ENCODE data around the gene NOX3.
"Not testable (repeated sequence)": the region's sequence is repeated elsewhere in the genome, so short reads cannot be mapped to it uniquely, and the experiment has no call there.

Gene NOX3, protein sequence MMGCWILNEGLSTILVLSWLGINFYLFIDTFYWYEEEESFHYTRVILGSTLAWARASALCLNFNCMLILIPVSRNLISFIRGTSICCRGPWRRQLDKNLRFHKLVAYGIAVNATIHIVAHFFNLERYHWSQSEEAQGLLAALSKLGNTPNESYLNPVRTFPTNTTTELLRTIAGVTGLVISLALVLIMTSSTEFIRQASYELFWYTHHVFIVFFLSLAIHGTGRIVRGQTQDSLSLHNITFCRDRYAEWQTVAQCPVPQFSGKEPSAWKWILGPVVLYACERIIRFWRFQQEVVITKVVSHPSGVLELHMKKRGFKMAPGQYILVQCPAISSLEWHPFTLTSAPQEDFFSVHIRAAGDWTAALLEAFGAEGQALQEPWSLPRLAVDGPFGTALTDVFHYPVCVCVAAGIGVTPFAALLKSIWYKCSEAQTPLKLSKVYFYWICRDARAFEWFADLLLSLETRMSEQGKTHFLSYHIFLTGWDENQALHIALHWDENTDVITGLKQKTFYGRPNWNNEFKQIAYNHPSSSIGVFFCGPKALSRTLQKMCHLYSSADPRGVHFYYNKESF

GRCh38 chr6:155455766-155456165 lies at the start of gene NOX3:
Gene NOX3 (minus strand): TSS chr6:155455839. CDS start chr6:155455800, 39 bp downstream.
- no peak for DNase-seq

- no peak for DNase-seq
These were observed 49.4 kb upstream of the NOX3 start for GRCh38 chr6:155504848-155505607.

DNA sequence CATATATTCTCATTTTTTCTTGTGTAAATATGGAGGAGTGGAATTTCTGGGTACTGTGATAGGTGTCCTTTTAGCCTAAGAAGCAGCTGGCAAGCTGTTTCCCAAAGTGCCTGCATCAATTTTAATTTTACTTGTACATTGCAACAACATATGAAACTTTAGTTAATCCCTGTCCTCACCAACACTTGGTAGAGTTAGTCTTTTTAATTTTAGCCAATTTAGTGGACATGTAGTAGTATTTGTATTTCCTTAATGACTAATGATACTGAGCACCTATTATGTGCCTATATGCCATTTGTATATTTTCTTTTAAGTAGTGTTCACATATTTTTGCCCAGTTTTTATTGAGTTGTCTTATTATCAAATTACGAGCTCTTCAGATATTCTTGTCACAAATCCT lies 46.8 kb upstream of the NOX3 start:
- DNase-seq = no peak

- DNase-seq = no peak
These were observed 43.9 kb upstream of the NOX3 start for GRCh38 chr6:155499574-155499973.

DNA sequence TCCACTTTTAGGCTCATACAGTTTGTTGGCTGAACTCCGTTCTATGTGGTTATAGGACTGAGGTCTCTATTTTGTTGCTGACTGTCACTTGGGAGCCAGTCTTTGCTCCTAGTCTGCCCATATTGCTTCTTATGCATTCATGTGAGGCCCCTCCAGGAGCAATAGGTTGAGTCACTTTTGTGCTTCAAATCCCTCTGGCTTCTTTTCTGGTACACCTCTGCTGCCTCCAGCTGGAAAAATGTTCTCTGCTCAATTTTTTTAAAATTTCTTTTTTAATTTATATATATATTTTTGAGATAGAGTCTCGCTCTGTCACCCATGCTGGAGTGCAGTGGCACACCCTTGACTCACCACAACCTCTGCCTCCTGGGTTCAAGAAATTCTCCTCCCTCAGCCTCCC lies 42.7 kb upstream of the NOX3 start:
- DNase-seq = no peak

DNA sequence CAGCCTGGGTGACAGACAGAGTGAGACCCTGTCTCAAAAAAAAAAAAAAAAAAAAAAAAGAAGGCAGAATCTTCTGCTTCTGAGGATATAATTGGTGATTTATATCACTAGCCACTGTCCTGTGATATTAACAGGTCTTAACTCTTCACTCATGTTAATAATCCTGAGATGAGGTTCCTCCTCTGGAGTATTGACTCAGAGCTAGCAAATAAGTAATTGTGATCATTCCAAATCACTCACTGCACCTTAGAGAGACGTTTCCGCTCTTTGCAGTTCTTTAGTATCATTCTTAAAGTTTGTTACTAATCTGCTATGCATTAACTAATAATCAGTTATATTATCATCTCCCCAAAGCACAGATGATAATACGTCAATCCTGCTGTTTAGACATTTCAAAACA lies 41.6 kb upstream of the NOX3 start:
- no peak for DNase-seq

DNA sequence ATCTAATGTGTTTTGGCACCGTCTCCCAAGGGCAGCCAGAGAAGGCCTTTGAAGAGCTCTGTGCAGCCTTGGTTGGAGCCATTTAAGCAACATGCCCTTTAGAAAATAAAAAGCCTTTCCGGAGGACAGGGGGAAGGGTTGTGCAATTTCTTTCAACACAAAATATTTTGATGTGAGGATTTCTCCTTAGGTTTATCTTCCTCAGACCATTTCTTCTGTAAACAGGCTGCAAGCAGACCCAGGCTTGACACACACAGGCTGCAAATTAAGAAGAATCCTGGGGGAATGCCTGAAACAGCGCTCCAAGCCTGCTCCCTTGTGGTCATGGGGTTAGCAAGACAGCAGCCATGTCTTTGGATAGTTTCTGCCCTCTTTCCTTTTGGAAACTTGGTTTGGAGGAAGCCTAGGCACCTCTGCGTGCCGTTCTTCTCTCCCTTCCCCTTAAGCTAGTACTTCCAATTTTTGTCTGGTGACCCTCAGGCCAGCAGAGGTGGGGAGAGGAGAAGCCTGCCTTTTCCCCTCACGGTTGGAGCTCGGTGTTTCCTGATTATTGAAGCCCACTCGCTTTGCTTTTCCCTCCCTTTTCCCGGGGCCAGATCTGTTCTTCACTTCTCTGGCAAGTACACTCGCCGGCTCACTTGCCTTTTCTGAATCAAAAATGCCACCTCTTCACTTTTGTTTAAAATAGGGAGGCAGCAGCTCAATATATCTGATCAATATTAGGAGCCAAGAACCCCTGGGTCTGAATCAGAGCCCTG lies 39.6 kb upstream of the NOX3 start:
- DNase-seq = no peak

GRCh38 chr6:155493694-155494143 lies 38.1 kb upstream of the NOX3 start:
- DNase-seq = no peak

- no peak for DNase-seq
These were observed 37.5 kb upstream of the NOX3 start for GRCh38 chr6:155493026-155493693.

GRCh38 chr6:155492061-155492735 lies 36.6 kb upstream of the NOX3 start:
- no peak for DNase-seq

- no peak for DNase-seq
These were observed 35.8 kb upstream of the NOX3 start for GRCh38 chr6:155491421-155491820.

DNA sequence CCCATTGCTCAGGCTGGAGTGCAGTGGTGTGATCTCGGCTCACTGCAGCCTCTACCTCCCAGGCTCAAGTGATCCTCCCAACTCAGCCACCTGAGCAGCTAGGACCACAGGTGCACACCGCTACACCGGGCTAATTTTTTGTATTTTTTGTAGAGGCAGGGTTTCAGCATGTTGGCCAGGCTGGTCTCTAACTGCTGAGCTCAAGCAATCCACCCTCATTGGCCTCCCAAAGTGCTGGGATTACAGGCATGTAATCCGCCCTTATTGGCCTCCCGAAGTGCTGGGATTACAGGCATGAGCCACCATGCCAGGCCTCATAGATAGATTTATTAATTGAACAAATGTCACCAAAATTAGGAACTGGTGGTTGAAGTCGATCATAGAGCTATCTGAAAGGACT lies 32.6 kb upstream of the NOX3 start:
- not testable (repeated sequence) for DNase-seq

DNA sequence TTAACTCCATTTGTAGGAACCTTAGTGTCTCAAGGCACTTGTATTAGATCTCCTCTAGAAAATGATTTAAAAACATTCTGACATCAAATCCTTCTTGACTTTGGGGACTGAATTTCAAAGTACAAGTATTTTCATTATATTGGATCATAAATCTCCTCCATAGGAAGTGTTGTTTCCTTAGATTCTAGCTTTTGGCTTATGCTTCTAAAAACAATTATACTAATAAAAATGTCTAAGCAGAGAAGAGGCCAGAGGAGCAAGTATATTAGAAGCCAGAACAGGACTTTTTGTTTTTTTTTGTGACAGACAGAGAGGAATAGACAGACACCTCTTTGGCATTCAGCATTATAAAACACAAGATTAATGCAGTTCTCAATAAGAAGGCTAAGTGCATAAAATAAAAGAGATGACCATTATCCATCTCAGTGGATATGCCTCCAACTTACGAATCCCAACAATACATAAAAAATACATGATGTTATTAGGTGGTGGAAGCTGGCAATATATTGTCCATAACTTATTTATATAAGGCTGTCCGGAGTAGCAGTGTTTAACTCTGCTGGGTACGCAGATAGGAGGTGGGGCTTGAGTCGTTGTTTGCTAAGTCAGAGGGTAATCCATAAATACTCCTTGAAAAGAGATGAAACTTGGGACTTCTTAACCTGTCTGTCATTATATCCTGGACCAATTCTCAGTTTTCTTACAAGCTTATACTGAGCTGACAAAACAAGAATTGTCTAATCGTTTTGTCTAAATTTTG lies 31.9 kb upstream of the NOX3 start:
- DNase-seq = no peak

DNA sequence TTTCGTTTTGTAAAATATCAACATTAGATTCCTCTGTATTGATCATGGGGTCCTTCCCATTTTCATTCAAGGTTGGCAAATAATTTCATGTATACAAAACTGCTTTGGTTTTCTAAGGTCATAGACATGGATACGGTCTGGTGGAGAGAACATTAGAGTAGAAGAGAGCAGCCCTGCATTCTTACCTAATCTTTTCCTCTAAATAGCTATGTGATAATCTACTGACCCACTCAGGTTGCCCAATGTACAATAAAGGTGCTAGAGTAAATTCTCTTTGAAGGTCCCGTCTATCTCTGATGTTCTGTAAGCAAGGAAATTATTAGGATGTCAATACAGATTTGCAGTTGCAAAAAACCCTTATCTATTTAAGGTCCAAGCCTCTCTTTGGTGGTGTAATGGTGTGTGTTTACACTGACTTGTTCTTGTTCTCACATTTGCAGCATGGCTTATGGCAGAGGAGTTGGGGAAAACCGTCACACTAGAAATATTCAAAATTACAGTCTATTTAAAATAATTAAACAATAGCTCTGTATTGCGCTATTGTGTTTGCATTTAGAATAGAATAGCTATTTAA lies 31.2 kb upstream of the NOX3 start:
- DNase-seq = no peak

GRCh38 chr6:155485756-155486155 lies 30.1 kb upstream of the NOX3 start:
- no peak for DNase-seq

DNA sequence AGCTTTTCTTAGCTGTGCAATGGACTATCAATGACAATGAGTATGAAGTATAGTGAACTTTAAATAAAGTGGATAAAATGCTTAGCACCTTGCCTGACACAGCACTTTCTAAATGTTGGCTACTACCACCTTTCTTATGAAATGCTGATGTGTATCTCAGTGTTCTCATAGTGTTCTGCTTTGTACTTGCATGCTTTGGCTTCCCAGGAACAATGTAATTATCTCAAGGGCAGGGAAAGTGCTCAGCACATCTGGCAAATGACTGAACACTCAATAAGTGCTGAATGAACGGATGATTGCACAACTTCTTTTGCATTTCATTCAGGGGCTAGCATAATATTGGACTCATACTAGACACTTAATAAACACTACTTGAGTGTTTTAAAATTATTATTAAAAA lies 28.2 kb upstream of the NOX3 start:
- DNase-seq = no peak

- DNase-seq = no peak
These were observed 25.6 kb upstream of the NOX3 start for GRCh38 chr6:155481215-155481614.

DNA sequence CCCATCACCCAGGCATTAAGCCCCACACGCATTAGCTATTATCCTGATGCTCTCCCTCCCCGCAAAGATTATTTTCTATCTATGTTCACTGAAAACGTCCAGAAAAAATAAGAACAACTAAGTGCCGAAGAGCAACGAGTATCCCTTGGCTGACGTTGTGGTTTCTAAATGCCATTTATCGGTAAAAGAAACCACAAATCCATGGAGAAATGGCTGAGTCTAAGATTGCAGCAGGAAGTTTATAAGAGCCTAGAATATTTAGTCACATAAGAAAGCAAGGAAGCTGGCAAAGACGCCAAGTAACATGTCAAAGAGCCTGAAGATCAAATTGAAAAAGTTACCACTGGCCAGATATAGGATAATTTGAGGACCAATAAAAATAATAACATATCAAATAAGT lies 18.1 kb upstream of the NOX3 start:
- no peak for DNase-seq

- DNase-seq = no peak
These were observed 17.2 kb upstream of the NOX3 start for GRCh38 chr6:155472886-155473285.

DNA sequence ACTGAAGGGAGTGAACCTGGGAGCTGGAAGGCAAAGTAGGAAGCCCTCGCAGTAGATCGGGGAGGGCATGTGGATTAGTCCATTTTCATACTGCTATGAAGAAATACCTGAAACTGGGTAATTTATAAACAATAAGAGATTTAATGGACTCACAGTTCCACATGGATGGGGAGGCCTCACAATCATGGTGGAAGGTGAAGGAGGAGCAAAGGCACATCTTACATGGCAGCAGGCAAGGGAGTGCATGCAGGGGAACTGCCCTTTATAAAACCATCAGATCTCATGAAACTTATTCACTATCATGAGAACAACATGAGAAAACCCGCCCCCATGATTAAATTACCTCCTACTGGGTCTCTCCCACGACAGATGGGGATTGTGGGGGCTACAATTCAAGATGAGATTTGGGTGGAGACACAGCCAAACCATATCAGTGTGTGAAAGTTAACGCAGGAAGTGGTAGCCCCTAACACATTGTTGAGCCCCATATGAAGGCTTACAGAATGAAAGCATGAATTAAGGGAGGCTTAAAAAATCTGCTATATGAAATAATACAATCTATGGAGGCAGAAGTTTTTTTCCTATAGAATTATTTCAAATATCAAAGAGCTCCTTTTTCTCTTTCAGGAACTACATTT lies 15.5 kb upstream of the NOX3 start:
- DNase-seq = not testable (repeated sequence)
